IMR-90 (cell line): ENCODE results near the gene TANGO2. TPM values are rescaled to one million over a fixed set of nuclear protein-coding genes. Genes with fewer than 3 reads are reported as not detected.

Experiments used
- polyA plus RNA-seq, 3 experiments: library from polyadenylated mRNA; depleted of rRNA; stranded (reverse); fragments of >200 nt; gene quantifications; 2 replicates each; pipeline ENCODE4 v1.2.3, GENCODE V29; 2012; ENCODE audit warnings: low replicate concordance in 1 of 3
- total RNA-seq: library from RNA; depleted of rRNA; stranded (reverse); fragments of >200 nt; gene quantifications from 2 replicates; pipeline ENCODE4 v1.2.3, GENCODE V29; 2012
- TF ChIP-seq, protein P1 (sequence below): fragments of 150-350 bp; IDR thresholded peaks from 2 replicates; pipeline ENCODE4 v1.6.1; 2016; ENCODE audit warnings: low read depth, mild to moderate bottlenecking, low read length, moderate library complexity, borderline replicate concordance

The TANGO2 gene
- total and polyA plus RNA-seq, 2 of the 4 experiments (the other 2 are of a cell fraction) = 45.1 to 75.1 TPM

- TF ChIP-seq, protein P1, sequence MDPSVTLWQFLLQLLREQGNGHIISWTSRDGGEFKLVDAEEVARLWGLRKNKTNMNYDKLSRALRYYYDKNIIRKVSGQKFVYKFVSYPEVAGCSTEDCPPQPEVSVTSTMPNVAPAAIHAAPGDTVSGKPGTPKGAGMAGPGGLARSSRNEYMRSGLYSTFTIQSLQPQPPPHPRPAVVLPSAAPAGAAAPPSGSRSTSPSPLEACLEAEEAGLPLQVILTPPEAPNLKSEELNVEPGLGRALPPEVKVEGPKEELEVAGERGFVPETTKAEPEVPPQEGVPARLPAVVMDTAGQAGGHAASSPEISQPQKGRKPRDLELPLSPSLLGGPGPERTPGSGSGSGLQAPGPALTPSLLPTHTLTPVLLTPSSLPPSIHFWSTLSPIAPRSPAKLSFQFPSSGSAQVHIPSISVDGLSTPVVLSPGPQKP = no peak
Measured at GRCh38 chr22:20111689-20112622, 91.0 kb downstream of the TANGO2 start (continued).
